ENCODE results near the gene CAND2. TPM values are rescaled to one million over a fixed set of nuclear protein-coding genes. Genes with fewer than 3 reads are reported as not detected.
"Not testable (repeated sequence)": the region's sequence is repeated elsewhere in the genome, so short reads cannot be mapped to it uniquely, and the experiment has no call there.

Gene CAND2
- total RNA-seq, 6 experiments from 2014 or later = 4.5 to 10.5 (median 8.3) TPM

DNA sequence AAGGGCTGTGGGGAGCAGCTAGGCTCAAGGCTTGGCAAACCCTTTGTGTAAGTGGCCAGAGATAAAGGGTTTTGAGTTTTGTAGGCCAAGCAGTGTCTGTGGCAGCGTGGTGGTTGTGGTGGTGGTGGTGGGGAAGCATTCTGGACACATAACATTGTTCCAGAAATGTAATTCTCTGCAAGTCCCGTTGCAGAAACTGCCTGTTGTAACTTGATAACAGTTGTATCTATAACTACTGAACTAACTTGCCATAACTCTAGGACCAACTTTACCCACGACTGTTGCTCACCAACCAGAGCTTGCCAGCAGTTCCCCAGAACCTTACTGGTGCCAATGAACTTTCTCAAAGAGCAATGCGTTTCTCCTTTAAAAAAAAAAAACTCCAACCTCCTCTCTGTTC is 19.3 kb upstream of the CAND2 start:
- Mint-ChIP-seq H3K9me3 (peaks cover 10% of the 10 kb centered on the region), H3K27ac (no peak overlapping the region), H3K27me3 (ENCODE audit: insufficient read depth) (peaks cover 24% of the 10 kb centered on the region), H3K4me1 (ENCODE audit: low read depth) (peaks cover 7% of the 10 kb centered on the region), H3K36me3 (ENCODE audit: low read depth) (0 out of 2 replicates have a peak, but pooled peaks cover 6% of the 10 kb centered on the region), H3K4me3 (no peak overlapping the region)
- TF ChIP-seq, protein P1, sequence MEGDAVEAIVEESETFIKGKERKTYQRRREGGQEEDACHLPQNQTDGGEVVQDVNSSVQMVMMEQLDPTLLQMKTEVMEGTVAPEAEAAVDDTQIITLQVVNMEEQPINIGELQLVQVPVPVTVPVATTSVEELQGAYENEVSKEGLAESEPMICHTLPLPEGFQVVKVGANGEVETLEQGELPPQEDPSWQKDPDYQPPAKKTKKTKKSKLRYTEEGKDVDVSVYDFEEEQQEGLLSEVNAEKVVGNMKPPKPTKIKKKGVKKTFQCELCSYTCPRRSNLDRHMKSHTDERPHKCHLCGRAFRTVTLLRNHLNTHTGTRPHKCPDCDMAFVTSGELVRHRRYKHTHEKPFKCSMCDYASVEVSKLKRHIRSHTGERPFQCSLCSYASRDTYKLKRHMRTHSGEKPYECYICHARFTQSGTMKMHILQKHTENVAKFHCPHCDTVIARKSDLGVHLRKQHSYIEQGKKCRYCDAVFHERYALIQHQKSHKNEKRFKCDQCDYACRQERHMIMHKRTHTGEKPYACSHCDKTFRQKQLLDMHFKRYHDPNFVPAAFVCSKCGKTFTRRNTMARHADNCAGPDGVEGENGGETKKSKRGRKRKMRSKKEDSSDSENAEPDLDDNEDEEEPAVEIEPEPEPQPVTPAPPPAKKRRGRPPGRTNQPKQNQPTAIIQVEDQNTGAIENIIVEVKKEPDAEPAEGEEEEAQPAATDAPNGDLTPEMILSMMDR (IDR thresholded peaks at IDR 0.05) = no peak
- DNase-seq = no peak

DNA sequence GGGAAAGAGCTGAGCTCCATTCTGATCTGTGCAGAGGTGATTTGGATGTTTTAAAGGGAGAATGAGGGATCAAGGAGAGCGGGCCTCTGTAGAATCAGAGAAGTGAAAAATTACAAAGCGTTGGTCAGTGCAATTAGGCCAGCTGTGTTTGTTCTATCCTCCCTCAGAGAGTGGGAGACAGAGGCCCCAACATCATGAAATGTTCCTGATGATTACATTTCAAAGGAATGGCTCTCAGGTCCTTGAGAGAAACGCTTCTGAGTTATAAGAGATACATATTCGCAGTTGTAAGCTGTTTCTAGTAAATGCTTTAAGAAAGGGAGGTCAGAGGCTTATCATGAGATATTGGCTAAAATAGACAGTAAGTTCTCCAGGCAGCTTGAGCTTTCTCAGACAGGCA is 15.7 kb upstream of the CAND2 start:
- peaks cover 8% of the 10 kb centered on the region for H3K9me3 Mint-ChIP-seq
- TF ChIP-seq, protein P1 (IDR thresholded peaks at IDR 0.05) = no peak
- H3K4me3 Mint-ChIP-seq = no peak overlapping the region
- peaks cover 7% of the 10 kb centered on the region for H3K4me1 Mint-ChIP-seq (ENCODE audit: low read depth)
- no peak overlapping the region for H3K27ac Mint-ChIP-seq
- H3K27me3 Mint-ChIP-seq (ENCODE audit: insufficient read depth) = peaks cover 38% of the 10 kb centered on the region
- no peak for DNase-seq
- H3K36me3 Mint-ChIP-seq (ENCODE audit: low read depth) = 0 out of 2 replicates have a peak, but pooled peaks cover 4% of the 10 kb centered on the region

DNA sequence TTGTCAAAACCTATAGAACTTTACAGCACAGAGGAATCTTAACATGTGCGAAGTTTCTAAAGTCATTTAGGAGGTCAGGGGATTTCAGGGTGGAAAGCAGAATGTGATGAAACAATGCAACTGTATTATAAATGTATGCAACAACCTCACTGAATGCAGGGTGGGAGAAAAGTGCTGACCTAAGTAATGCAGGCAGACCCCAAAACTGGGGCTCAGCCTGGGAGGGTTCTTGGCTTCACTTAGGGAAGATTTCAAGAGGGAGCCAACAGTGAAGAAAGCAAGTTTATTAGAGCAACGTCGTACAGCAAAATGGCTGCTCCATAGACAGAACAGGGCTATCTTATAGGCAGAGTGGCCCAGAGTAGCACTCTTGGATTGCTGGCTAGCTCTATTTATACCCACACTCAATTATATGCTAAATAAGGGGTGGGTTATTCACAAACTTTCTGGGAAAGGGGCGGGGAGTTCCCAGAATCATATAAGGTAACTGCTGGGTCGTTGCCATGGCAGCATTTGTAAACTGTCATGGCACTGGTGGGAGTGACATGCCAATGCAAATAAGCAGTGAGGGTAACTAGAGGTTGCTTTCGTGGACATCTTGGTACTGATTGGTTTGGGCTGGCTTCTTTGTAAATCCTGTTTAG is 14.2 kb upstream of the CAND2 start:
- no peak for DNase-seq
- Mint-ChIP-seq H3K27ac (no peak overlapping the region), H3K27me3 (ENCODE audit: insufficient read depth) (peaks cover 40% of the 10 kb centered on the region), H3K36me3 (ENCODE audit: low read depth) (no peaks in the 10 kb centered on the region), H3K4me1 (ENCODE audit: low read depth) (peaks cover 7% of the 10 kb centered on the region), H3K4me3 (no peak overlapping the region), H3K9me3 (no peaks in the 10 kb centered on the region)
- TF ChIP-seq, protein P1 (IDR thresholded peaks at IDR 0.05) = no peak

DNA sequence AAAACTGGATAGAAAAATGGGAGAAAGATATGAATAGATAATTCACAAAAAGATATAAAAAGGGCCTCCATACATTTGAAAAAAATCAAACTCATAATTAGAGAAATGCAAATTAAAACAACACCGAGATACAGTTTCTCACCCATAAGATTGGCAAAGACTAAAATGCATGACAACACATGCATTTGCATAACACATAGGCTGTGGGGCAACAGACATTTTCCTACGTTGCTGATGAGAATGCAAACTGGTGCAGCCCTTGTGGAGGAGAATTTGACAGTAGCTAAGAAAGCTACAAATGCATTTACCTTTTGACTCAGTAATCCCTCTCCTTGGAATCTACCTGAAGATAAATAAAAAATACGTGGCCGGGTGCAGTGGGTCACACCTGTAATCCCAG is 11.4 kb upstream of the CAND2 start:
- H3K9me3 Mint-ChIP-seq = no peaks in the 10 kb centered on the region
- DNase-seq = no peak

DNA sequence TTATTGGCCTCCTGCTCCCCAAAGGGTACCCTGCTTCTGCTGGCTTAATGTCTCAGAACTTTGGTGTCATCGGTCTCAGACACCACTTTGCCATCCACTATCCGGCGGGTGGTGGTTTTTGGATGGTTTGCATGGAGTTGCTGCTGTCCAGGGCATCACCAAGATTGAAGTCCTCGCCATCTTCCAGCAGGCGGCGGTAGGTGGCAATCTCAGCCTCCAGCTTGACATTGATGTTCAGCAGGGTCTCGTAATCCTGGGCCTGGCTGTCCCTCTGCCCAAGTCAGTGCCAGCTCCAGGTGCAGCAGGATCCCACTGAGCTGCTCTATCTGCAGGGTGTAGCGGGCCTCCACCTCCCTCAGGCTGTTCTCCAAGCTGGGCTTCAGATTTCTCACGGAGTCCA is 9.1 kb upstream of the CAND2 start:
- H3K9me3 Mint-ChIP-seq; H3K27ac Mint-ChIP-seq; H3K4me1 Mint-ChIP-seq (ENCODE audit: low read depth); H3K4me3 Mint-ChIP-seq; DNase-seq; H3K36me3 Mint-ChIP-seq (ENCODE audit: low read depth): not testable (repeated sequence)
- peaks cover 26% of the 10 kb centered on the region for H3K27me3 Mint-ChIP-seq (ENCODE audit: insufficient read depth)
- TF ChIP-seq, protein P1 (IDR thresholded peaks at IDR 0.05) = peak; percentile 63

More for the DNA sequence above, 11.4 kb upstream of the CAND2 start:
- Mint-ChIP-seq H3K27ac (no peak overlapping the region), H3K4me1 (ENCODE audit: low read depth) (peaks cover 7% of the 10 kb centered on the region), H3K27me3 (ENCODE audit: insufficient read depth) (peaks cover 29% of the 10 kb centered on the region), H3K36me3 (ENCODE audit: low read depth) (no peaks in the 10 kb centered on the region), H3K4me3 (no peak overlapping the region)
- TF ChIP-seq, protein P1 (IDR thresholded peaks at IDR 0.05) = no peak

DNA sequence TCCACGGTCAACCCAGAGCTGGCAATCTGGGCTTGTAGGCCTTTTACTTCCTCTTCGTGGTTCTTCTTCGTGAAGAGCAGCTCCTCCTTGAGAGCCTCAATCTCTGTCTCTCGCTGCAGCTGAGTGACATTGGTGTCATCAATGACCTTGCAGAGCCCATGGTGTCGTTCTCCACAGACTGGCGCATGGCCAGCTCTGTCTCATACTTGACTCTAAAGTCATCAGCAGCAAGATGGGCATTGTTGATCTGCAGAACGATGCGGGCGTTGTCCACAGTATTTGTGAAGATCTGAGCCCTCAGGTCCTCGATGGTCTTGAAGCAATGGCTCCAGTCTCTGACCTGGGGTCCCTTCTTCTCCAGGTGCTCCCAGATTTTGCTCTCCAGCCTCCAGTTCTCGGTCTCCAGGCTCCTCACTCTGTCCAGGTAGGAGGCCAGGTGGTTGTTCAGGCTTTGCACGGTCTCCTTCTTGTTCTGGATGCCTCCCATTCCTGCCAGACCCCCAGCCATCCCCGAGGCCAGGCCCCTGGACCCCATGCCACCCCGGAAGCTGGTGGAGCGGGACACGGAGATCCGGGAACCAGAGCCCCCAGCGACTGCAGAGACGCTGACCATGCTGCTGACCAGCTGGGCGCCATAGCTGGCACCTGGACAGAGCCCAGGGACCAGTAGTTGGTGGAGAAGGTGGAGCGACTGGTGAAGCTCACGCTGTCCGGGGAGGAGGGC is 8.4 kb upstream of the CAND2 start:
- peaks cover 21% of the 10 kb centered on the region for H3K27me3 Mint-ChIP-seq (ENCODE audit: insufficient read depth)
- H3K27ac Mint-ChIP-seq; H3K36me3 Mint-ChIP-seq (ENCODE audit: low read depth); H3K4me1 Mint-ChIP-seq (ENCODE audit: low read depth); DNase-seq; H3K9me3 Mint-ChIP-seq; H3K4me3 Mint-ChIP-seq: not testable (repeated sequence)

Measured in HFFc6 (cell line).